GM21390 (cell line): ENCODE data around the gene CYTH2.
"Not testable (repeated sequence)": the region's sequence is repeated elsewhere in the genome, so short reads cannot be mapped to it uniquely, and the experiment has no call there.

Source experiments
- ATAC-seq: cut with Tn5 transposase; IDR thresholded peaks from one replicate; pipeline ENCODE4 v1.9.1; 2021; ENCODE audit not compliant: unreplicated experiment

The CYTH2 gene

GRCh38 chr19:48510421-48511268 is 41.5 kb downstream of the CYTH2 start:
- no peak for ATAC-seq

DNA sequence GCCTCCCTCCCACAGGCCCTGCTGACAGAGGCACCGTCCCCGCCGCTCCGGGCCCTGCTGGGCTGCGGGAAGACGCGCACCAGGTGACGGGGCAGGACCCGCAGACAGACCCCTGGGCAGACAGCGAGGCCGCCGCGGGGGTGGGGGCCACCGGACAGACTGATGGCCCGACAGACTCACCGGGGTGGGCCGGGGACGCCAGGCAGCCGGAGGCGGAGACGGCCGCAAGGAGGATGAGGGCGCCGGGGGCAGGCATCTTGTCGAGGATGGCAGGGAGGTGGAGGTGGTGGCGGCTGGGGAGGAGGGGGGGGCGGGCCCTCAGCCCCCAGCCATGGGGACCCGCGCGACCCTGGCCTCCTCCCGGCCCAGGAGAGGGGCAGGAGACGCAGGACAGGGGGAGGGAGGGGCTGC is 42.2 kb downstream of the CYTH2 start:
- no peak for ATAC-seq

DNA sequence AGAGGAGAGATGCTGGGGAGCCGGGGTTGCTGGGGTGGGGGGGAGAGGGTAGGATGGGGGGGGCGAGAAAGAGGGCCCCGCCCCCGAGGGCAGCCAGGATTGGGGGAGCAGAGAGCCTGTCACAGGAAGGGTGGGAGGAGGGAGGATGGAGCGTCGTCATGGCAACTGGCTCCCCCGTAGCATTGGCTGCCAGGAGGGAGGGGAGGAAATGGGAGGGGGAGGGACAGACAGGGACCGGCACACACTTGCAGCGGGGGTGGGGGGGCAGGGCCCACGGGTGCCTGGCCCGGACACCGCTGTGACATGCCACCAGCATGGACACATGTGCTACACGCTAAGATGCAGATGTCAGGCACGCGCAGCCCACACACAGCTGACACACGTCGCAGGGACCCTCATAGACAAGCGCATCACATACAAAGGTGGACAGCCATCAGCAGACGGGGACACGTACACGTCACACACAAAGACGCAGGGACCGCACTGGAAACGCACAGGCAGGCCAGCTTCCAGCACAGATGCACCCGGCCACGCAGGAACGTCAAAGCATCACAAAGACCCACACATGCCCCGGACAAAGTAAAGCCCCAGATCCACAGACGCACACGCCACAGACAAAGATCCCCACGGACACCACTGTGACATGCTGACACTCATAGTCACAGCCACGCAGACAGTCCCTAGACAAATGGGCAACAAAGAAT is 42.8 kb downstream of the CYTH2 start, which contains the start of gene LMTK3:
Gene LMTK3 (minus strand): TSS at position 36 of the 704 bp plus-strand sequence. CDS start 259 bp downstream, outside the sequence.
- no peak for ATAC-seq

GRCh38 chr19:48512504-48513288 is 43.5 kb downstream of the CYTH2 start:
- ATAC-seq = no peak

- ATAC-seq = no peak
Measured at GRCh38 chr19:48513289-48514122, 44.3 kb downstream of the CYTH2 start.

DNA sequence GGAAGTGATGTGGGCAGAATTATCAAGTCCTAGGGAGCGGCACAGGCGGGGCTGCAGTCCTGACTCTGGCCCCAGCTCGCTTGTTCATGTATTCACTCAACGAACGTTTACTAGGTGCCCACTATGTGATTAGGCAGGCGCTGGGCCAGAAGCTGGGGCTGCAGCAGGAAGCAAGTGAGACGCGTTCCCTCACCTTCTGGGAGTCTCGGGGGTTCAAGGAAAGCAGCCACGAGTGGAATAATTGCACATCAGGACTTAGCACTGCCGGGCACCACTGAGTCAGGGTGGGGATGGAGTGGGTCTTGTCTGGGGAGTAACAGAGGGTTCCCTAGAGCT is 44.9 kb downstream of the CYTH2 start:
- no peak for ATAC-seq

DNA sequence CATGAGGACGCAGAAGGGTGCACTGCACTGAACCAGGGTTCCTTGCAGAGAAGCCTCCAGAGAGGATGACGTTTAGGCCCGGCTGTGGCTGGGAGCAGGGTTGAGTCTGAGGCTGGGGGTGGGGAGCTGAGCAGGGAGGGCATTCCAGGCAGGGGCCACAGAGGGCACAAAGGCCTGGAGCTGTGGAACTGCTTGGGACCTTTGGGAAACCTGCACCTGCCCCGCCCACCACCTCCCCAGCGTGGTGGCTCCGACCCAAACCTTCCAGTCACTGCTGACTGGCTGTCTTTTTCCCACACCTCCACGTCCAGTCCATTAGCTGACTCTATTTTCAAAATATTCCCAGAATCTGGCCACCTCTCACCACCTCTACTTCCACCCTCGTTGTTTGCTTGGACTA is 47.4 kb downstream of the CYTH2 start:
- ATAC-seq = no peak

GRCh38 chr19:48518207-48518606 is 49.0 kb downstream of the CYTH2 start:
- ATAC-seq = no peak

GRCh38 chr19:48519426-48519825 is 50.3 kb downstream of the CYTH2 start:
- ATAC-seq = not testable (repeated sequence)

DNA sequence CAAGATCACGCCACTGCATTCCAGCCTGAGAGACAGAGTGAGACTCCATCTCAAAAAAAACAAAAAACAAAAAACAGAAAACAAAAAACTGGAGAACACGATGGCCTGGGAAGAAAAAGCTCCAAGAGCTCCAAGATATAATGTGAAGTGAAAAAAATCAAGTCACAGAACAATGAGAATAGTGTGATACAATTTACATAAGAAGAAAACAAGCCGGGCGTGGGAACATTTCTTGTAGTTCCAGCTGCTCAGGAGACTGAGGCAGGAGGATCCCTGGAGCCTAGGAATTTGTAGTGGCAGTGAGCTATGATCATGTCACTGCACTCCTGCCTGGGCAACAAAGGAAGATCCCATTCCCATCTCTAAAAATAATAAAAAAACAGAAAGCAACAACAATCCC is 51.0 kb downstream of the CYTH2 start:
- ATAC-seq = no peak

DNA sequence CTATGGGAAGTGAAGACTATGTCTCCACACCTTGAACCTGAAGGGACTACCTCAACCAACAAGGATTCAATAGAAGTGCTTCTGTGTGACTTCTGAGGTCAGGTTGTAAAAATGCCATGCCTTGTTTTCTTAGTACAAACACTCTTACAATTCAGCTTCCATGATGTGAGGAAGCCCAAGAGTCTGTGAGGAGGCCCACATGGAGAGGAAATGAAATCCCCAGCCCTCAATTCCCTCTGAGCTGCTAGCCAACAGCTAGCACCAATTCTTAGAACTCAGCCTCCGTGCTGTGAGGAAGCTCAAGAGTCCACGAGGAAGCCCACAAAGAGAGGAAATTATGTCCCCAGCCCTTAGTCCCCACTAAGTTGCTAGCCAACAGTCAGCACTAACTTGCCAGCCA is 55.1 kb downstream of the CYTH2 start:
- ATAC-seq = no peak

DNA sequence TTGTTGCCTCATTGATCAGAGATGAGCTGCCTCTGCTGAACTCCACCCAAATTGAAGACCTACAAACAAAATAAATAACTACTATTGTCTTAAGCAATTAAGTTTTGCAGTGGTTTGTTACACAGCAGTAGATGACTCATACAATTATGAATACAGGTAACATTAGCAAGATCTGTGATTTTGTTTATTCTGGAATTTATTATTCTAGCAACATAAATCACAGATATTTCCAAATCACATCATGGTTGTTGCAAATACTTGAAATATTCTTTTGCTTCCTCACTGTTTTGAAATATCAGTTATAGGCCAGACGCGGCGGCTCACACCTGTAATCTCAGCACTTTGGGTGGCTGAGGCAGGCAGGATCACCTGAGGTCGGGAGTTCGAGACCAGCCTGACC is 55.6 kb downstream of the CYTH2 start:
- ATAC-seq = no peak

- ATAC-seq = no peak
Measured at GRCh38 chr19:48529156-48529555, 60.0 kb downstream of the CYTH2 start.

- no peak for ATAC-seq
Measured at GRCh38 chr19:48530066-48530720, 61.0 kb downstream of the CYTH2 start.

GRCh38 chr19:48530770-48531169 is 61.6 kb downstream of the CYTH2 start:
- no peak for ATAC-seq
